ENCODE data around the gene POU5F2.

POU5F2 gene

DNA sequence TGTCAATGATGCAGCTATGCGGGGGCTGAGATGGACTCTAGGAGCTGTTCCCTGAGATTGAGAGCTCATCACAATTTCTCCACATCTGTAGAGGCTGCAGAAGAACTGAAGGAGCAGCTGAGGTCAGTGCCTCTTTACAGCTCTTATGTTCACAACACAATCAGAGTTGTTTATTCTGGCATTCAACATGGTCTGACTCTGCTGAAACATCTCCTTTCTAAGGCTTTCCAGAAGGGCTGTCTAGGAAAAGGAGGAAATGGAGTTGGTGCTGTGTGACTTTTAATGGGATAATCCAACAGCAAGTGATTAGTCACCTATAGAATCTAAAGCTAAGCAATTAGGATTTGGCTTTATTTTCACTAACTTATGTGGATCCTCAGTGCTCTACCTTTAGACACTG lies 6.0 kb downstream of the POU5F2 start:
- no peak for DNase-seq (ENCODE audit: low spot score)
- in situ Hi-C loops (cut with MboI; ENCODE audit: low sequenced_read_pairs, unreplicated experiment): no loop called here
- no peak for TF ChIP-seq CTCF (IDR thresholded peaks at IDR 0.05; ENCODE audit: borderline replicate concordance, control extremely low read depth, extremely low read depth, insufficient read depth, missing control alignments)

- in situ Hi-C loops (cut with MboI; ENCODE audit: low sequenced_read_pairs, unreplicated experiment): no loop called here
- no peak for TF ChIP-seq CTCF (IDR thresholded peaks at IDR 0.05; ENCODE audit: borderline replicate concordance, control extremely low read depth, extremely low read depth, insufficient read depth, missing control alignments)
- no peak for DNase-seq (ENCODE audit: low spot score)
Observed at GRCh38 chr5:93731987-93732386, 9.4 kb downstream of the POU5F2 start.

DNA sequence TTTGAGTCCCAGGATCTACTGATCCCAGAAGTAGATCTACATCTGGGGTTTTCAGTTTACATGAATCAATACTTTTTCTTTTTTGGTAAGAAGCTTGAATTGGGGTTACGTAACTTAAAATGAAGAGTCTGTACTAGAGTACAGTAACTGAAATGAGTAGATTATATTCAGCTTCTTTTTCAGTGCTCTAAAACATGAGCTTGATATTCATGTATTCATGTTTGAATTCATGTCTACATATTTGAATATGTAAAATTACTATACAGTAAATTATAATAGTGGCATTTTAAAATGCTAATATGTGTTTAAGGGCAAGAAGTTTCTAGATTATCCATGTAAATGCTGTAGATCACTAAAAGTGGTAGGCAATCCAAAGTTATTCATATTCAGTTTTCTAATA lies 14.8 kb downstream of the POU5F2 start:
- in situ Hi-C loops (cut with MboI; ENCODE audit: low sequenced_read_pairs, unreplicated experiment): no loop called here
- no peak for DNase-seq (ENCODE audit: low spot score)
- TF ChIP-seq CTCF (IDR thresholded peaks at IDR 0.05; ENCODE audit: borderline replicate concordance, control extremely low read depth, extremely low read depth, insufficient read depth, missing control alignments): no peak

GRCh38 chr5:93724791-93725190 lies 16.6 kb downstream of the POU5F2 start:
- in situ Hi-C loops (cut with MboI; ENCODE audit: low sequenced_read_pairs, unreplicated experiment): no loop called here
- no peak for TF ChIP-seq CTCF (IDR thresholded peaks at IDR 0.05; ENCODE audit: borderline replicate concordance, control extremely low read depth, extremely low read depth, insufficient read depth, missing control alignments)
- no peak for DNase-seq (ENCODE audit: low spot score)

DNA sequence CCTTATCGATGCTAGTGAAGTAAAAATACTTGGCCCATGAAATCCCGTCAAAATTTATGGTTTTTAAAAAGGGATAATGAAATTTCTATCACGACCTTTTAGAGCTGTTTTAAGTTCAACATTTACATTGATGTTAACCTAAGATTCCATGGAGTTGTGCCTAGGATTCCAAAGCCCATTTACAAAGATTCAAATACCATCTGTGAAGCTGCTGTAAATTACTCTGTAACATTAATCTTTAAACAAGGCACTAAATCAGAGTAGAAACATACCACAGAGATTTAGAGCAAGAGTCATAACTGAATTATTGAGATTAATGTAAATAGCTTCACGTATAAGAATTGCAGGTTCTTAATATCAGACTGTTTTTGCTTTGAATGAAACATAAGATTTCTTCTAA lies 17.7 kb downstream of the POU5F2 start:
- no peak for DNase-seq (ENCODE audit: low spot score)
- in situ Hi-C loops (cut with MboI; ENCODE audit: low sequenced_read_pairs, unreplicated experiment): no loop called here
- TF ChIP-seq CTCF (IDR thresholded peaks at IDR 0.05; ENCODE audit: borderline replicate concordance, control extremely low read depth, extremely low read depth, insufficient read depth, missing control alignments): no peak

DNA sequence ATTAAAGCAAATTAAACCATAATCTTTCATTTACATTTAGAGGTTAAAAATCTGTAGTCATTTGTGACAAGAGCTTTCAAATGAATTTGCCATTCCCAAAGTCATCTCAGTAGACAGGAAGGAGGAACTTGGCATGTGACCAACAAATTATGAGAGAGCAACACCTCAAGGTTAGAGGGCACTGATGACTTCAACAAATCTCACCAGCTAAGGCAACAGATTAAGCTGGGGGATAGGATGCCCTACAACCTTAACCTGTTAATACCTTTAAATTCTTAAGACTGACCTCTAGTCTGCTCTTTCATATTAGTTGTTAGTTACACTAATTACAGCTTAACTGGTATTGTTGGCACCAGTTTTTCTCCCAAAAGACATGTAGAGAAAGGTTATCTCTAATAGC lies 18.4 kb downstream of the POU5F2 start:
- in situ Hi-C loops (cut with MboI; ENCODE audit: low sequenced_read_pairs, unreplicated experiment): no loop called here
- no peak for TF ChIP-seq CTCF (IDR thresholded peaks at IDR 0.05; ENCODE audit: borderline replicate concordance, control extremely low read depth, extremely low read depth, insufficient read depth, missing control alignments)
- no peak for DNase-seq (ENCODE audit: low spot score)

- TF ChIP-seq CTCF (IDR thresholded peaks at IDR 0.05; ENCODE audit: borderline replicate concordance, control extremely low read depth, extremely low read depth, insufficient read depth, missing control alignments): no peak
- no peak for DNase-seq (ENCODE audit: low spot score)
- in situ Hi-C loops (cut with MboI; ENCODE audit: low sequenced_read_pairs, unreplicated experiment): no loop called here
Observed at GRCh38 chr5:93722588-93722987, 18.8 kb downstream of the POU5F2 start.
